HCT116 (cell line): ENCODE results near the gene TCP10L. TPM values are rescaled to one million over a fixed set of nuclear protein-coding genes. Genes with fewer than 3 reads are reported as not detected.

Experiments used
- ATAC-seq: fragments of 200-7000 bp; cut with Tn5 transposase; 2 replicates; pipeline ENCODE4 v1.9.1; 2020; ENCODE audit warnings: mild to moderate bottlenecking, moderate library complexity
- BruUV-seq: library from RNA; stranded (reverse); fragments of 400-500 nt; replicated peaks from 2 replicates; lab custom pipeline; 2021; lab: Mats Ljungman, UMichigan
- CTCF ChIA-PET: fragments of 300-600 bp; sonication (Branson Sonifier 250); formaldehyde crosslinking; loops from one replicate; lab custom pipeline; 2021; ENCODE audit warnings: antibody characterized with exemption; lab: Charles Lee
- POLR2A ChIA-PET: fragments of 300-600, 350-600 bp; sonication (Branson Sonifier 250); formaldehyde crosslinking; loops from one replicate; lab custom pipeline; 2021; ENCODE audit warnings: antibody characterized with exemption; lab: Charles Lee
- RAD21 ChIA-PET, 2 experiments: fragments of 300-600 bp; sonication (Branson Sonifier 250); formaldehyde crosslinking; loops; one replicate each; lab custom pipeline; 2023; ENCODE audit warnings: low total read pairs in 2 of 2; ENCODE audit not compliant: uncharacterized antibody in 2 of 2, unreplicated experiment in 2 of 2, low non-redundant PET in 1 of 2; lab: Charles Lee
- DNase-seq: peaks from one replicate; pipeline ENCODE4 v3.0.0-alpha.2; 2010; ENCODE audit warnings: low read depth, low spot score
- H2AFZ ChIP-seq: fragments of 200-600 bp; shearing (Covaris generic), sonication (generic); 2 replicates; pipeline ENCODE4 v1.6.1; 2017; ENCODE audit warnings: low read depth, mixed run types, mixed read lengths, antibody characterized with exemption, low read length; ENCODE audit not compliant: poor library complexity, severe bottlenecking
- H3K27ac ChIP-seq: 2 replicates; pipeline ENCODE4 v1.5.1; 2012; ENCODE audit warnings: low read depth, low read length
- H3K27me3 ChIP-seq: fragments of 200-600 bp; sonication (generic); 2 replicates; pipeline ENCODE4 v1.6.1; 2016; ENCODE audit warnings: mixed run types, low read length, mixed read lengths; ENCODE audit not compliant: insufficient read depth
- H3K36me3 ChIP-seq, 2 experiments: fragments of 200-500 bp in 1 of 2; fragments of 200-600 bp in 1 of 2; sonication (Bioruptor generic) in 1 of 2; sonication (generic) in 1 of 2; 2 replicates each; pipeline versions ENCODE4 v1.5.1 to v1.6.1; 2014 to 2016; ENCODE audit warnings: low read length in 2 of 2, inconsistent platforms in 1 of 2, mixed read lengths in 1 of 2, mixed run types in 1 of 2; ENCODE audit not compliant: insufficient read depth in 2 of 2, control insufficient read depth in 1 of 2
- H3K4me1 ChIP-seq, 2 experiments: fragments of 200-600 bp in 1 of 2; sonication (generic) in 1 of 2; 2 replicates each; pipeline versions ENCODE4 v1.5.1 to v1.6.1; 2012 to 2017; ENCODE audit warnings: low read length in 2 of 2, inconsistent platforms in 1 of 2, mild to moderate bottlenecking in 1 of 2, mixed read lengths in 1 of 2, mixed run types in 1 of 2, moderate library complexity in 1 of 2; ENCODE audit not compliant: insufficient read depth in 2 of 2, control insufficient read depth in 1 of 2
- H3K4me2 ChIP-seq: fragments of 200-600 bp; sonication (generic); 2 replicates; pipeline ENCODE4 v1.6.1; 2017; ENCODE audit warnings: mixed run types, low read length, mixed read lengths
- H3K4me3 ChIP-seq, 2 experiments: fragments of 200-600 bp in 1 of 2; sonication (generic) in 1 of 2; replicated peaks in 1 of 2; 2 replicates each; pipeline ENCODE4 v1.5.1; 2011 to 2016; ENCODE audit warnings: low read length in 2 of 2, control low read depth in 1 of 2, low read depth in 1 of 2, mild to moderate bottlenecking in 1 of 2, mixed read lengths in 1 of 2, mixed run types in 1 of 2
- H3K79me2 ChIP-seq: fragments of 200-600 bp; sonication (generic); 2 replicates; pipeline ENCODE4 v1.6.1; 2017; ENCODE audit warnings: mild to moderate bottlenecking, mixed run types, low read length, moderate library complexity, mixed read lengths; ENCODE audit not compliant: insufficient read depth
- H3K9ac ChIP-seq: fragments of 200-600 bp; sonication (generic); 2 replicates; pipeline ENCODE4 v1.6.1; 2016; ENCODE audit warnings: low read length, mixed read lengths
- H3K9me2 ChIP-seq: fragments of 200-600 bp; sonication (generic), shearing (Covaris generic); 2 replicates; pipeline ENCODE4 v1.6.1; 2017; ENCODE audit warnings: mixed run types, mild to moderate bottlenecking, moderate library complexity; ENCODE audit not compliant: insufficient read depth
- H3K9me3 ChIP-seq, 2 experiments: fragments of 200-500 bp in 1 of 2; fragments of 200-600 bp in 1 of 2; sonication (Bioruptor generic) in 1 of 2; sonication (generic) in 1 of 2; 2 replicates each; pipeline ENCODE4 v1.6.1; 2014 to 2017; ENCODE audit warnings: low read length in 2 of 2, mixed read lengths in 2 of 2, inconsistent platforms in 1 of 2, low read depth in 1 of 2, mild to moderate bottlenecking in 1 of 2, mixed run types in 1 of 2, moderate library complexity in 1 of 2; ENCODE audit not compliant: control insufficient read depth in 1 of 2, insufficient read depth in 1 of 2
- H4K20me1 ChIP-seq: fragments of 200-600 bp; sonication (generic), shearing (Covaris generic); 2 replicates; pipeline ENCODE4 v1.6.1; 2017; ENCODE audit warnings: mixed run types, mild to moderate bottlenecking, moderate library complexity; ENCODE audit not compliant: insufficient read depth
- CBX3 ChIP-seq: IDR thresholded peaks from 2 replicates; pipeline ENCODE4 v1.6.1; 2012; ENCODE audit warnings: low read depth
- CTCF ChIP-seq, 3 experiments: fragments of 200-600 bp in 1 of 3; sonication (generic) in 1 of 3; IDR thresholded peaks in 2 of 3; conservative IDR thresholded peaks in 1 of 3; 2 replicates each; pipeline ENCODE4 v1.5.1; 2012 to 2017; ENCODE audit warnings: low read depth in 2 of 3, low read length in 2 of 3, antibody characterized with exemption in 1 of 3, borderline replicate concordance in 1 of 3, control low read depth in 1 of 3, mild to moderate bottlenecking in 1 of 3, mixed read lengths in 1 of 3, mixed run types in 1 of 3, moderate library complexity in 1 of 3; ENCODE audit not compliant: insufficient read depth in 1 of 3
- MAX ChIP-seq: IDR thresholded peaks from 2 replicates; pipeline ENCODE4 v1.6.1; 2012
- REST ChIP-seq: IDR thresholded peaks from 2 replicates; pipeline ENCODE4 v1.6.1; 2012; ENCODE audit warnings: low read depth
- SRF ChIP-seq: IDR thresholded peaks from 2 replicates; pipeline ENCODE4 v1.6.1; 2012; ENCODE audit warnings: low read depth
- YY1 ChIP-seq: IDR thresholded peaks from 2 replicates; pipeline ENCODE4 v1.6.1; 2011; ENCODE audit warnings: low read length, low read depth, moderate library complexity, mild to moderate bottlenecking; ENCODE audit not compliant: insufficient replicate concordance; ENCODE audit errors: extremely low read depth
- ZBTB33 ChIP-seq: IDR thresholded peaks from 2 replicates; pipeline ENCODE4 v1.6.1; 2011; ENCODE audit warnings: mild to moderate bottlenecking, low read length, moderate library complexity; ENCODE audit not compliant: insufficient replicate concordance; ENCODE audit errors: extremely low read depth
- ZFX ChIP-seq: fragments of 450-650 bp; IDR thresholded peaks from 2 replicates; pipeline ENCODE4 v1.6.1; 2017
- intact Hi-C: fragments of 100-400 bp; cut with micrococcal nuclease; formaldehyde crosslinking; loops from 2 replicates; pipeline ENCODE4 v1.10.0; 2022
- total RNA-seq: library from RNA; stranded (reverse); gene quantifications from one replicate; pipeline ENCODE4 v1.2.1, GENCODE V29; 2021; ENCODE audit not compliant: unreplicated experiment

The TCP10L gene
- total RNA-seq, 1 experiment from 2014 or later = 0.07 TPM

GRCh38 chr21:32576011-32576410, 9.3 kb downstream of the TCP10L start:
- intact Hi-C loops = no loop called here
- ChIA-PET RAD21 (interaction anchor here in 1 of 2 experiments (0.6 kb wide), 1 partner anchor 174 kb away, joined by 5 read pairs; no protein-coding TSS in a partner anchor), POLR2A (no interaction called here), CTCF (no interaction called here)
- BruUV-seq = no TSS peak
- Histone ChIP-seq H3K79me2 (no peaks in the 10 kb centered on the region), H3K36me3 (no peaks in the 10 kb centered on the region), H3K4me2 (no peak overlapping the region), H3K4me1 (peaks cover 0 to 4% of the 10 kb centered on the region in 2 experiments; a peak in 1 of 4 replicates), H3K9ac (no peak overlapping the region), H3K27me3 (peaks cover 11% of the 10 kb centered on the region; the same call in 1 of the 2 replicates), H2AFZ (no peak overlapping the region), H3K9me3 (no peaks in the 10 kb centered on the region), H3K9me2 (no peaks in the 10 kb centered on the region), H3K27ac (no peak overlapping the region), H4K20me1 (no peaks in the 10 kb centered on the region), H3K4me3 (no peak overlapping the region)
- ATAC-seq = no peak
- TF ChIP-seq ZBTB33 (no peak), ZFX (no peak), MAX (no peak), SRF (no peak), CBX3 (no peak), REST (no peak), CTCF (IDR thresholded peaks at IDR 0.05 in 2 of 3, conservative IDR thresholded peaks at IDR 0.05 in 1 of 3; ENCODE audit: borderline replicate concordance in 1 of 3, insufficient read depth in 1 of 3, low read depth in 2 of 3, low read length in 2 of 3) (no peak), YY1 (no peak)
- no peak for DNase-seq
